Panc1 (cell line): ENCODE data around the gene NPAS3. TPM values are rescaled to one million over a fixed set of nuclear protein-coding genes. Genes with fewer than 3 reads are reported as not detected.

Experiments used
- ATAC-seq: fragments of 200-7000 bp; cut with Tn5 transposase; 2 replicates; pipeline ENCODE4 v1.9.1; 2020; ENCODE audit warnings: mild to moderate bottlenecking, moderate library complexity
- BruUV-seq: library from RNA; stranded (reverse); fragments of 400-500 nt; replicated peaks from 2 replicates; lab custom pipeline; 2021; lab: Mats Ljungman, UMichigan
- CTCF ChIA-PET: fragments of 300-600 bp; sonication (Branson Sonifier 250); formaldehyde crosslinking; loops from one replicate; lab custom pipeline; 2022; ENCODE audit warnings: antibody characterized with exemption; lab: Charles Lee
- POLR2A ChIA-PET: fragments of 300-600 bp; sonication (Branson Sonifier 250); formaldehyde crosslinking; loops from one replicate; lab custom pipeline; 2022; ENCODE audit warnings: antibody characterized with exemption; lab: Charles Lee
- DNase-seq: peaks from one replicate; pipeline ENCODE4 v3.0.0-alpha.2; 2010; ENCODE audit warnings: low read depth, low spot score
- H3K27ac ChIP-seq: 2 replicates; pipeline ENCODE4 v1.5.1; 2011; ENCODE audit warnings: mild to moderate bottlenecking, low read length, inconsistent platforms
- H3K27me3 ChIP-seq: fragments of 200-500 bp; sonication (Bioruptor generic); 2 replicates; pipeline ENCODE4 v1.6.0; 2014; ENCODE audit warnings: low read length, inconsistent platforms; ENCODE audit not compliant: control insufficient read depth, insufficient read depth
- H3K36me3 ChIP-seq: fragments of 200-500 bp; sonication (Bioruptor generic); 2 replicates; pipeline ENCODE4 v1.5.1; 2014; ENCODE audit warnings: inconsistent platforms, mild to moderate bottlenecking, low read length, moderate library complexity; ENCODE audit not compliant: control insufficient read depth, insufficient read depth
- H3K4me1 ChIP-seq: 2 replicates; pipeline ENCODE4 v1.5.1; 2011; ENCODE audit warnings: inconsistent platforms, mild to moderate bottlenecking, low read length, moderate library complexity; ENCODE audit not compliant: control insufficient read depth, insufficient read depth
- H3K4me3 ChIP-seq, 2 experiments: 2 replicates each; pipeline ENCODE4 v1.5.1; 2011 to 2012; ENCODE audit warnings: low read depth in 2 of 2, low read length in 2 of 2, mild to moderate bottlenecking in 2 of 2, inconsistent platforms in 1 of 2, moderate library complexity in 1 of 2
- H3K9me3 ChIP-seq: fragments of 200-500 bp; sonication (Bioruptor generic); 2 replicates; pipeline ENCODE4 v1.5.1; 2014; ENCODE audit warnings: low read depth, mild to moderate bottlenecking, inconsistent platforms, low read length, moderate library complexity; ENCODE audit not compliant: control insufficient read depth, insufficient read depth
- POLR2AphosphoS5 ChIP-seq: IDR thresholded peaks from 2 replicates; pipeline ENCODE4 v1.6.1; 2012; ENCODE audit warnings: mild to moderate bottlenecking, low read depth, low read length, moderate library complexity
- SIN3A ChIP-seq: IDR thresholded peaks from 2 replicates; pipeline ENCODE4 v1.6.1; 2012; ENCODE audit warnings: low read depth, mild to moderate bottlenecking, low read length, moderate library complexity, borderline replicate concordance; ENCODE audit not compliant: insufficient read depth
- TCF7L2 ChIP-seq: IDR thresholded peaks from 2 replicates; pipeline ENCODE4 v1.6.1; 2011; ENCODE audit warnings: mild to moderate bottlenecking, low read depth, low read length, inconsistent platforms
- in situ Hi-C: cut with HindIII; loops from 2 replicates; pipeline ENCODE4 v1.10.0; 2016; ENCODE audit warnings: low sequenced_read_pairs, low pct_unique_long_range_greater_than_20kb
- intact Hi-C: fragments of 100-400 bp; cut with micrococcal nuclease; formaldehyde crosslinking; loops from one replicate; pipeline ENCODE4 v1.10.0; 2022; ENCODE audit not compliant: unreplicated experiment
- total RNA-seq: library from RNA; stranded (reverse); gene quantifications from one replicate; pipeline ENCODE4 v1.2.1, GENCODE V29; 2021; ENCODE audit not compliant: unreplicated experiment
- TF ChIP-seq, protein P1 (sequence below): fragments of 450-650 bp; IDR thresholded peaks from 2 replicates; pipeline ENCODE4 v1.5.1; 2017; ENCODE audit warnings: mild to moderate bottlenecking
- TF ChIP-seq, protein P2 (sequence below), 2 experiments: IDR thresholded peaks; 2 replicates each; pipeline ENCODE4 v1.6.1; 2011 to 2012; ENCODE audit warnings: low read depth in 2 of 2, control low read depth in 1 of 2, low read length in 1 of 2, mild to moderate bottlenecking in 1 of 2, moderate library complexity in 1 of 2; ENCODE audit not compliant: insufficient read depth in 1 of 2

Gene NPAS3
- total RNA-seq, 1 experiment from 2014 or later = 0.23 TPM

DNA sequence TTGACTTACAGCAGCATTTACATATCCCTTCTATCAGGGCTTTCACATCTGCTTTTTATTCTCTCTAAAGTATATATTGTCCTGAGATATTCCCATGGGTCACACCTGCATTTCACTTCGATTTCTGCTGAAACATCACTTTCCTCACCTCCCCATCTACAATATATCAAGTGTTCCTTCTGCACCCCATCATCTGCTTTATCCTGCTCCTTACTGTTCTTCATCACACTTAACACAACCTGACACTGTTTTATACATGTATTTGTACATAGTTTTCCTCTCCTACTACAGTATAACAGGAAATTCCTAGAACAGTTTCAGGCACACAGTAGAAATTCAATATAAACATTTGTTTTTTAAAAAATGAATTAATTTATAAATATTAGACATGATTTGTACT lies 809.1 kb downstream of the NPAS3 start:
- TF ChIP-seq TCF7L2 (no peak), POLR2AphosphoS5 (no peak), SIN3A (no peak)
- TF ChIP-seq, protein P1, sequence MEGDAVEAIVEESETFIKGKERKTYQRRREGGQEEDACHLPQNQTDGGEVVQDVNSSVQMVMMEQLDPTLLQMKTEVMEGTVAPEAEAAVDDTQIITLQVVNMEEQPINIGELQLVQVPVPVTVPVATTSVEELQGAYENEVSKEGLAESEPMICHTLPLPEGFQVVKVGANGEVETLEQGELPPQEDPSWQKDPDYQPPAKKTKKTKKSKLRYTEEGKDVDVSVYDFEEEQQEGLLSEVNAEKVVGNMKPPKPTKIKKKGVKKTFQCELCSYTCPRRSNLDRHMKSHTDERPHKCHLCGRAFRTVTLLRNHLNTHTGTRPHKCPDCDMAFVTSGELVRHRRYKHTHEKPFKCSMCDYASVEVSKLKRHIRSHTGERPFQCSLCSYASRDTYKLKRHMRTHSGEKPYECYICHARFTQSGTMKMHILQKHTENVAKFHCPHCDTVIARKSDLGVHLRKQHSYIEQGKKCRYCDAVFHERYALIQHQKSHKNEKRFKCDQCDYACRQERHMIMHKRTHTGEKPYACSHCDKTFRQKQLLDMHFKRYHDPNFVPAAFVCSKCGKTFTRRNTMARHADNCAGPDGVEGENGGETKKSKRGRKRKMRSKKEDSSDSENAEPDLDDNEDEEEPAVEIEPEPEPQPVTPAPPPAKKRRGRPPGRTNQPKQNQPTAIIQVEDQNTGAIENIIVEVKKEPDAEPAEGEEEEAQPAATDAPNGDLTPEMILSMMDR = no peak
- TF ChIP-seq, protein P2, sequence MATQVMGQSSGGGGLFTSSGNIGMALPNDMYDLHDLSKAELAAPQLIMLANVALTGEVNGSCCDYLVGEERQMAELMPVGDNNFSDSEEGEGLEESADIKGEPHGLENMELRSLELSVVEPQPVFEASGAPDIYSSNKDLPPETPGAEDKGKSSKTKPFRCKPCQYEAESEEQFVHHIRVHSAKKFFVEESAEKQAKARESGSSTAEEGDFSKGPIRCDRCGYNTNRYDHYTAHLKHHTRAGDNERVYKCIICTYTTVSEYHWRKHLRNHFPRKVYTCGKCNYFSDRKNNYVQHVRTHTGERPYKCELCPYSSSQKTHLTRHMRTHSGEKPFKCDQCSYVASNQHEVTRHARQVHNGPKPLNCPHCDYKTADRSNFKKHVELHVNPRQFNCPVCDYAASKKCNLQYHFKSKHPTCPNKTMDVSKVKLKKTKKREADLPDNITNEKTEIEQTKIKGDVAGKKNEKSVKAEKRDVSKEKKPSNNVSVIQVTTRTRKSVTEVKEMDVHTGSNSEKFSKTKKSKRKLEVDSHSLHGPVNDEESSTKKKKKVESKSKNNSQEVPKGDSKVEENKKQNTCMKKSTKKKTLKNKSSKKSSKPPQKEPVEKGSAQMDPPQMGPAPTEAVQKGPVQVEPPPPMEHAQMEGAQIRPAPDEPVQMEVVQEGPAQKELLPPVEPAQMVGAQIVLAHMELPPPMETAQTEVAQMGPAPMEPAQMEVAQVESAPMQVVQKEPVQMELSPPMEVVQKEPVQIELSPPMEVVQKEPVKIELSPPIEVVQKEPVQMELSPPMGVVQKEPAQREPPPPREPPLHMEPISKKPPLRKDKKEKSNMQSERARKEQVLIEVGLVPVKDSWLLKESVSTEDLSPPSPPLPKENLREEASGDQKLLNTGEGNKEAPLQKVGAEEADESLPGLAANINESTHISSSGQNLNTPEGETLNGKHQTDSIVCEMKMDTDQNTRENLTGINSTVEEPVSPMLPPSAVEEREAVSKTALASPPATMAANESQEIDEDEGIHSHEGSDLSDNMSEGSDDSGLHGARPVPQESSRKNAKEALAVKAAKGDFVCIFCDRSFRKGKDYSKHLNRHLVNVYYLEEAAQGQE (IDR thresholded peaks at IDR 0.05; ENCODE audit: insufficient read depth in 1 of 2, low read depth in 2 of 2, low read length in 1 of 2) = no peak
- no peaks in the 10 kb centered on the region for H3K4me1 ChIP-seq
- in situ Hi-C loops (no loop called here), intact Hi-C loops (no loop called here)
- CTCF ChIA-PET = no interaction called here
- H3K27ac ChIP-seq = no peak overlapping the region
- no peaks in the 10 kb centered on the region for H3K27me3 ChIP-seq
- H3K36me3 ChIP-seq = no peaks in the 10 kb centered on the region
- POLR2A ChIA-PET = no interaction called here
- no peak overlapping the region for H3K4me3 ChIP-seq
- no TSS peak for BruUV-seq
- no peak for ATAC-seq
- no peaks in the 10 kb centered on the region for H3K9me3 ChIP-seq
- no peak for DNase-seq

DNA sequence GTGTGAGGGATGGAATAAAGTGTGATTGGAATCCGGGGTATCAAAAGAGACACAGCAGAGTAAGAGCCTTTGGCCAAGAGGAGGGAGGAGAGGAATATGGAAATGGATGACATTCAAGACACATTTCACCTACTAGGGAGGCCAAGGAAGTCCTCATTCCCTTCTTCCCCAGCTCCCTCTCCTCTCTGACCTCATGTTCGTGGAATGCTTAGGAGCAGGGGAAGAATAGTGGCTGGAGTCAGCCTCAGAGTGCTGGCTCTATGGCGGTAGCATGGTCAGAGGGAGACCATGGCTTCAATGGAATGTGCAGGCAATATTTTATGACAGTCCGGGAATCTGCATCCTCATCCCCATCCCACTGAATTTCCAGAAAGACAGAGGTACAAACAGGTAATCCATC lies 815.6 kb downstream of the NPAS3 start:
- CTCF ChIA-PET = no interaction called here
- ATAC-seq (no peak), DNase-seq (no peak)
- no peaks in the 10 kb centered on the region for H3K27me3 ChIP-seq
- BruUV-seq = no TSS peak
- no peak overlapping the region for H3K4me3 ChIP-seq
- intact Hi-C loops = no loop called here
- POLR2A ChIA-PET = no interaction called here
- H3K4me1 ChIP-seq = no peaks in the 10 kb centered on the region
- in situ Hi-C loops = no loop called here
- TF ChIP-seq, protein P2 (IDR thresholded peaks at IDR 0.05; ENCODE audit: insufficient read depth in 1 of 2, low read depth in 2 of 2, low read length in 1 of 2) = no peak
- TF ChIP-seq POLR2AphosphoS5 = no peak
- no peak for TF ChIP-seq SIN3A
- TF ChIP-seq TCF7L2 = no peak
- TF ChIP-seq, protein P1 = no peak
- no peak overlapping the region for H3K27ac ChIP-seq
- no peaks in the 10 kb centered on the region for H3K9me3 ChIP-seq
- H3K36me3 ChIP-seq = no peaks in the 10 kb centered on the region
